Mesenchymal stem cell (in vitro differentiated cells and primary cell): Measurements from ENCODE around the gene NOM1.
A peak's percentile ranks its signal among the peaks of the same experiment; 100 is the strongest.

Source experiments
- DNase-seq: peaks from one replicate; pipeline ENCODE4 v3.0.0-alpha.2; 2013
- H2AFZ ChIP-seq: one replicate; pipeline ENCODE4 v1.6.1; 2013; ENCODE audit warnings: low read depth, mild to moderate bottlenecking, control low read depth, inconsistent platforms, low read length, moderate library complexity
- H2AK5ac ChIP-seq: 2 replicates; pipeline ENCODE4 v1.6.1; 2013; ENCODE audit warnings: low read length, moderate library complexity, mild to moderate bottlenecking, inconsistent platforms; ENCODE audit not compliant: severe bottlenecking
- H2BK120ac ChIP-seq: one replicate; pipeline ENCODE4 v1.6.1; 2013; ENCODE audit warnings: low read depth, mild to moderate bottlenecking, inconsistent platforms, low read length, moderate library complexity
- H2BK12ac ChIP-seq, 2 experiments: one replicate each; pipeline ENCODE4 v1.6.1; 2013; ENCODE audit warnings: inconsistent platforms in 2 of 2, low read length in 2 of 2, mild to moderate bottlenecking in 2 of 2, moderate library complexity in 2 of 2, control low read depth in 1 of 2
- H2BK15ac ChIP-seq: one replicate; pipeline ENCODE4 v1.6.1; 2013; ENCODE audit warnings: mild to moderate bottlenecking, low read depth, inconsistent platforms; ENCODE audit not compliant: poor library complexity, severe bottlenecking
- H2BK5ac ChIP-seq: 2 replicates; pipeline ENCODE4 v1.6.1; 2013; ENCODE audit warnings: low read depth, mild to moderate bottlenecking, low read length, control low read depth, inconsistent platforms; ENCODE audit not compliant: poor library complexity, severe bottlenecking
- H3K14ac ChIP-seq, 2 experiments: one replicate each; pipeline ENCODE4 v1.6.1; 2013; ENCODE audit warnings: inconsistent platforms in 2 of 2, low read length in 2 of 2, control low read depth in 1 of 2, mild to moderate bottlenecking in 1 of 2, moderate library complexity in 1 of 2
- H3K18ac ChIP-seq, 2 experiments: one replicate each; pipeline ENCODE4 v1.6.1; 2013; ENCODE audit warnings: inconsistent platforms in 2 of 2, low read length in 2 of 2, control low read depth in 1 of 2, low read depth in 1 of 2, mild to moderate bottlenecking in 1 of 2
- H3K23ac ChIP-seq, 2 experiments: one replicate each; pipeline ENCODE4 v1.6.1; 2013; ENCODE audit warnings: inconsistent platforms in 2 of 2, low read length in 2 of 2, mild to moderate bottlenecking in 2 of 2, moderate library complexity in 2 of 2, control low read depth in 1 of 2
- H3K27ac ChIP-seq: 2 replicates; pipeline ENCODE4 v1.5.1; 2013; ENCODE audit warnings: mild to moderate bottlenecking, moderate library complexity, low read length, control low read depth, inconsistent platforms; ENCODE audit not compliant: poor library complexity, severe bottlenecking
- H3K27me3 ChIP-seq, 2 experiments: 2 replicates each; pipeline versions ENCODE4 v1.6.1 to v1.7.0; 2013; ENCODE audit warnings: low read length in 2 of 2, mild to moderate bottlenecking in 2 of 2, moderate library complexity in 2 of 2, control low read depth in 1 of 2, inconsistent platforms in 1 of 2; ENCODE audit not compliant: control insufficient read depth in 1 of 2, insufficient read depth in 1 of 2
- H3K36me3 ChIP-seq, 2 experiments: 2 replicates each; pipeline versions ENCODE4 v1.6.1 to v1.7.0; 2013; ENCODE audit warnings: low read length in 2 of 2, control low read depth in 1 of 2, inconsistent platforms in 1 of 2, low read depth in 1 of 2, mild to moderate bottlenecking in 1 of 2; ENCODE audit not compliant: insufficient read depth in 2 of 2, control insufficient read depth in 1 of 2
- H3K4ac ChIP-seq, 2 experiments: one replicate each; pipeline ENCODE4 v1.6.1; 2013; ENCODE audit warnings: inconsistent platforms in 2 of 2, low read length in 2 of 2, mild to moderate bottlenecking in 2 of 2, moderate library complexity in 2 of 2, control low read depth in 1 of 2, low read depth in 1 of 2
- H3K4me1 ChIP-seq: 2 replicates; pipeline ENCODE4 v1.6.1; 2013; ENCODE audit warnings: low read depth, low read length, control low read depth; ENCODE audit not compliant: control insufficient read depth, insufficient read depth
- H3K4me2 ChIP-seq: 2 replicates; pipeline ENCODE4 v1.6.1; 2013; ENCODE audit warnings: low read length, mild to moderate bottlenecking, inconsistent platforms; ENCODE audit not compliant: poor library complexity, severe bottlenecking
- H3K4me3 ChIP-seq, 2 experiments: 2 replicates each; pipeline versions ENCODE4 v1.5.1 to v1.7.0; 2013; ENCODE audit warnings: low read length in 2 of 2, mild to moderate bottlenecking in 2 of 2, control low read depth in 1 of 2, low read depth in 1 of 2; ENCODE audit not compliant: insufficient read depth in 1 of 2
- H3K79me1 ChIP-seq: replicated peaks from 2 replicates; pipeline ENCODE4 v1.6.1; 2013; ENCODE audit warnings: mild to moderate bottlenecking, control low read depth, low read length, inconsistent platforms; ENCODE audit not compliant: poor library complexity, severe bottlenecking
- H3K9ac ChIP-seq: 2 replicates; pipeline ENCODE4 v1.7.0; 2013; ENCODE audit warnings: mild to moderate bottlenecking, low read length, moderate library complexity
- H3K9me3 ChIP-seq: 2 replicates; pipeline ENCODE4 v1.7.0; 2013; ENCODE audit warnings: mild to moderate bottlenecking, low read length; ENCODE audit not compliant: control insufficient read depth
- H4K8ac ChIP-seq: one replicate; pipeline ENCODE4 v1.6.1; 2013; ENCODE audit warnings: inconsistent platforms, mild to moderate bottlenecking, low read length, moderate library complexity
- H4K91ac ChIP-seq: one replicate; pipeline ENCODE4 v1.6.1; 2013; ENCODE audit warnings: mild to moderate bottlenecking, low read length, inconsistent platforms
- WGBS: methylation state at CpG from one replicate; pipeline ENCODE4 v1.1.7; 2013; ENCODE audit warnings: mixed read lengths; 5-methylcytosine and 5-hydroxymethylcytosine counted together

NOM1 gene

GRCh38 chr7:157011333-157012112, 62.0 kb downstream of the NOM1 start:
- Histone ChIP-seq H3K4me3 (no peak overlapping the region), H3K9me3 (no peaks in the 10 kb centered on the region), H3K36me3 (no peaks in the 10 kb centered on the region), H4K8ac (no peak overlapping the region), H3K4me1 (peaks cover 29% of the 10 kb centered on the region), H4K91ac (no peak overlapping the region), H3K4me2 (peak overlapping the region; percentile 79), H2BK120ac (no peak overlapping the region), H2BK15ac (no peak overlapping the region), H2BK12ac (no peak overlapping the region), H2BK5ac (no peak overlapping the region), H3K27ac (no peak overlapping the region), H3K18ac (no peak overlapping the region), H3K27me3 (peaks cover 86 to 92% of the 10 kb centered on the region in 2 experiments), H3K23ac (peak overlapping the region in 1 of 2 experiments; percentile 15), H2AFZ (no peak overlapping the region), H2AK5ac (no peak overlapping the region), H3K9ac (no peak overlapping the region), H3K14ac (no peak overlapping the region), H3K79me1 (no peaks in the 10 kb centered on the region), H3K4ac (no peak overlapping the region)
- no peak for DNase-seq
- 1% methylated on average over 20 of the region's 37 CpGs for WGBS

GRCh38 chr7:157012113-157012547, 62.6 kb downstream of the NOM1 start:
- DNase-seq = no peak
- no peaks in the 10 kb centered on the region for H3K36me3 ChIP-seq
- H3K27me3 ChIP-seq = peaks cover 86 to 92% of the 10 kb centered on the region in 2 experiments
- no peak overlapping the region for H2BK15ac ChIP-seq
- no peak overlapping the region for H2AK5ac ChIP-seq
- H2BK120ac ChIP-seq = no peak overlapping the region
- 17% methylated on average over 7 of the region's 10 CpGs for WGBS
- H3K9me3 ChIP-seq = no peaks in the 10 kb centered on the region
- no peak overlapping the region for H3K9ac ChIP-seq
- H3K4ac ChIP-seq = no peak overlapping the region
- H3K4me3 ChIP-seq = no peak overlapping the region
- H3K79me1 ChIP-seq = no peaks in the 10 kb centered on the region
- no peak overlapping the region for H4K91ac ChIP-seq
- H3K4me1 ChIP-seq = peaks cover 29% of the 10 kb centered on the region
- no peak overlapping the region for H3K23ac ChIP-seq
- H3K18ac ChIP-seq = no peak overlapping the region
- no peak overlapping the region for H2AFZ ChIP-seq
- no peak overlapping the region for H3K4me2 ChIP-seq
- H2BK5ac ChIP-seq = no peak overlapping the region
- no peak overlapping the region for H2BK12ac ChIP-seq
- no peak overlapping the region for H3K14ac ChIP-seq
- H4K8ac ChIP-seq = no peak overlapping the region
- H3K27ac ChIP-seq = no peak overlapping the region

GRCh38 chr7:157013101-157013500, 63.6 kb downstream of the NOM1 start:
- no peak overlapping the region for H3K4ac ChIP-seq
- H2BK120ac ChIP-seq = no peak overlapping the region
- H4K8ac ChIP-seq = no peak overlapping the region
- no peak overlapping the region for H3K4me3 ChIP-seq
- H2BK12ac ChIP-seq = no peak overlapping the region
- peaks cover 86 to 92% of the 10 kb centered on the region in 2 experiments for H3K27me3 ChIP-seq
- no peaks in the 10 kb centered on the region for H3K9me3 ChIP-seq
- no peak overlapping the region for H3K23ac ChIP-seq
- no peaks in the 10 kb centered on the region for H3K79me1 ChIP-seq
- H3K4me1 ChIP-seq = peaks cover 32% of the 10 kb centered on the region
- H2BK15ac ChIP-seq = no peak overlapping the region
- no peak for DNase-seq
- H4K91ac ChIP-seq = no peak overlapping the region
- no peak overlapping the region for H3K27ac ChIP-seq
- no peaks in the 10 kb centered on the region for H3K36me3 ChIP-seq
- no peak overlapping the region for H3K14ac ChIP-seq
- H2BK5ac ChIP-seq = no peak overlapping the region
- no peak overlapping the region for H2AFZ ChIP-seq
- no peak overlapping the region for H2AK5ac ChIP-seq
- H3K18ac ChIP-seq = no peak overlapping the region
- H3K9ac ChIP-seq = no peak overlapping the region
- H3K4me2 ChIP-seq = no peak overlapping the region

GRCh38 chr7:157013602-157014549, 64.4 kb downstream of the NOM1 start:
- Histone ChIP-seq H4K8ac (no peak overlapping the region), H3K4me3 (no peak overlapping the region), H3K14ac (no peak overlapping the region), H3K4me1 (peaks cover 33% of the 10 kb centered on the region), H3K36me3 (no peaks in the 10 kb centered on the region), H3K27me3 (peaks cover 86 to 92% of the 10 kb centered on the region in 2 experiments), H2BK12ac (no peak overlapping the region), H2BK5ac (no peak overlapping the region), H2AFZ (no peak overlapping the region), H3K9ac (no peak overlapping the region), H2BK15ac (no peak overlapping the region), H3K9me3 (no peaks in the 10 kb centered on the region), H3K4me2 (no peak overlapping the region), H3K4ac (no peak overlapping the region), H2BK120ac (no peak overlapping the region), H4K91ac (no peak overlapping the region), H3K79me1 (no peaks in the 10 kb centered on the region), H3K27ac (no peak overlapping the region), H3K23ac (no peak overlapping the region), H3K18ac (no peak overlapping the region), H2AK5ac (no peak overlapping the region)
- 17% methylated on average over 13 of the region's 13 CpGs for WGBS
- DNase-seq = no peak
